CD4-positive, alpha-beta T cell treated with Interleukin-21 for 1 hour (primary cell): ENCODE data around the gene GPR141.

Experiments used
- DNase-seq: peaks from one replicate; pipeline ENCODE4 v3.0.0-alpha.2; 2020

Gene GPR141

DNA sequence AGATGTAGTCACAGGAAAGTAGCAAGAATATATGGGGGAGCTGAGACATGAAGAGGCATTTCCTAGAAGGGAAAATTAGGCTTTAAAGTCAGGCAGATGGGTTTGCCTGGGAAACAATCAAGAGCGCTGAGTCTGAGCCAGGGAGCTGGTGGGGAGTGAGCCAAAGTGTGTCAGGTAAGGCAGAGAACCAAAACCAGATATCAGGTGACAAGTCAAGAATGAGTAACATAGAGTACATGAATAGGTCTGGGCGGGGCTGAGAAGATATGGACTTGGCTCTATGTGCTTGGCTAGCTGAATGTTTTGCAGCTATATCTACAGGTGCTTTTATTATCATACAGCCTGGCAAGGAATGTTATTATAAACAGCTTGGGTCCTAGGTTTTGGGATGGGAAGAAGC is 49.3 kb downstream of the GPR141 start:
- DNase-seq: no peak

DNA sequence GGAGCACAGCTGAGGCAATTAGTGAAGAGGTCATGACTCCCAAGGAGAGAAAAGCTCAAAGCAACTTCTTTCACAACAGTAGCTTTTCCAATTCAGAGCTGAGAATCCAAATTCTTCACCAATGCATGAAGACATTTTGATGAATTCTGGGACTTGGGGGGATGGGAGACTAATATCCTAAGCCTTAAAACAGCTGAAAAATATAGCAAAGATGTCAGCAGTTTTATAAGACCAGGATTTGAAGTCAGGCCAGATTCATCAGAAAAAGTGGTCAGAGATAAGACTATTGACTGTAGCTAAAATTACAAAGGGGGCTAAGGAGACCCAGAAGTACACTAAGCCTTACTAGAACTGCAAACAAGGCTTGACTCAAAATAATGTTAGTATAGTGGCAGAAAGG is 51.6 kb downstream of the GPR141 start:
- DNase-seq: no peak

DNA sequence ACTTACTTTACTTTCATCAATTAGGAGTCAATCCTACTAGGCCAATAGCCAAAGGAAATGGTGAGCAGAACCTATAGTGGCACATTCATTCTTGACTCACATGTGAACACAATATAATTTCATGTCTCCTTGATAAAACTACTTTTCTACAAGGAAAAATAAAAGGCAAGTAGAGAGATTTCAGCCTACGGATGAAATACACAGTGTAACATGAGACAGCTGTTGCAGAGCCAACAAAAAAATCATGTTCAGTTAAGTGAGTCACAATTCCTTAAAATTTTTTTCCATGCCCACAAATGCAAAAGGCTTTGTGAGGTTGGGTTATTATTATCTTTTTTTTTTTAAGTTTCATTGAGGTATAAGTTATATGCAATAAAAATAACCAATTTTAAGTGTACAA is 54.8 kb downstream of the GPR141 start:
- no peak for DNase-seq

DNA sequence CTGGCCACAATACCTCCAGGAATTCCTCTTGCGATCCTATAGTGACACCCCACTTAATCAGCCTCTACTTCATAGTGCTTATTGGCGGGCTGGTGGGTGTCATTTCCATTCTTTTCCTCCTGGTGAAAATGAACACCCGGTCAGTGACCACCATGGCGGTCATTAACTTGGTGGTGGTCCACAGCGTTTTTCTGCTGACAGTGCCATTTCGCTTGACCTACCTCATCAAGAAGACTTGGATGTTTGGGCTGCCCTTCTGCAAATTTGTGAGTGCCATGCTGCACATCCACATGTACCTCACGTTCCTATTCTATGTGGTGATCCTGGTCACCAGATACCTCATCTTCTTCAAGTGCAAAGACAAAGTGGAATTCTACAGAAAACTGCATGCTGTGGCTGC is 56.8 kb downstream of the GPR141 start:
- DNase-seq: no peak

DNA sequence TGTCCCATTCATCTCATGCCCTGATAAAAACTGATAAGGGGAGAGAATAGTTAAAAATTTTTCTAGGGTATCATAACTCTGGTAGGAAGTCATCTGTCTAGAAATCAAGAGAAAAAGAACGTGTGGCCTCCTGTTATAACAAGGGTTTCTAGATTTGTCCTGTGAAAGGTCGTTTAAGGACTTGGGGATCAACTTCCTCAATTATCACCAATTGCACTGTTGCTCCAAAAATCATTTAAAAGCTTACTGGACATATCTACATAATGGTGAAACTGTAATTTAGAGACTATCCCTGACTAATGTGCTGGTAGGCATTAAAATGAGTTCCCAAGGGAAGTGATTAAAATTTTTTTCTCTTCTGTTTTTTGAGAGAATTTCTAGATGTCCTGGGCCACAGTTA is 58.2 kb downstream of the GPR141 start:
- no peak for DNase-seq

DNA sequence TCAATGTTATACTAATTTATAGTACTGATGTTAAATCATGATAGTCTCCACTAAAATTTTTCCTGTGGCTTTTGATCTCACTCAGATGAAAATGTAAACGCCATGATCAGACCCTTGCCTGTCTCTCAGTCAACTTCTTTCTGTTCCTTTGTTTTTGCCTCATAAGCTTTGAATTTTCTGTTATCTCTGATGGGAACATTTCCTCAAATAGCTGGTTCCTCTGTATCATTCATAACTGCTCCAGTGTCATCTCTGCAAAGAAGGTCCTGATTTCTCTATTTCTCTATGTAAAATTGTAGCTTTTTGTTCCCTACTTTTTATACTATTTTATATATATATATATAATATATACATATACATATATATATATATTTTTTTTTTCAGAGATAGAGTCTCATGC is 67.5 kb downstream of the GPR141 start:
- DNase-seq: no peak

DNA sequence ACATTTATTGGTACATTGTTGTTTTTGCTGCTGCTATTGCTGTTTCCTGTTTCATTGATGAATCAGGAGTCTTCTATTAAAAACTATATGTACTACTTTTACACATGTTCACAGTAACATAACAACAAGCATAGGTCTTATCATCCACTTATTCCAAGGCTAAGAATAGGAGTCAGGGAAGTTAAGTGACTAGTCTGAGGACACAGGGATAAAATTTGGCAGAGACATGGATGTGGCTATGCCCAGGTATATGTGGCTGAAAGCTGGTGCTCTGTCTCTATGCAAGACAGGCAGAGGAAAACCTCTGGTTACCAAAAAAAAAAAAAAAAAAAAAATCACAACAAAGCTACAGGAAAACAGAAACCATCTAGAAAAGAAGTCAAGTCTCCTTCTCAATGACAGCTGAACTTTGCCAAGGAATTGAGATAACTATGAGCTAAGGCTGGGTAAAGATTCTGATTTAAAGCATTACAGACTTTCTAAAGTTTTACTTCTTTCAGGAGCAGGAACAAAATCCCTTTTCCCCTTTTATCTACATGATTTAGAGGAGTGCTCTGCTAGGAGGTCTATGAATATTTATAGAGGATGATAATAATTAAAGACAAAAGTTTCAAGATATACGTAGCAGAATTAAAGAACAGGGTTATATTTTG is 70.0 kb downstream of the GPR141 start:
- DNase-seq: no peak

DNA sequence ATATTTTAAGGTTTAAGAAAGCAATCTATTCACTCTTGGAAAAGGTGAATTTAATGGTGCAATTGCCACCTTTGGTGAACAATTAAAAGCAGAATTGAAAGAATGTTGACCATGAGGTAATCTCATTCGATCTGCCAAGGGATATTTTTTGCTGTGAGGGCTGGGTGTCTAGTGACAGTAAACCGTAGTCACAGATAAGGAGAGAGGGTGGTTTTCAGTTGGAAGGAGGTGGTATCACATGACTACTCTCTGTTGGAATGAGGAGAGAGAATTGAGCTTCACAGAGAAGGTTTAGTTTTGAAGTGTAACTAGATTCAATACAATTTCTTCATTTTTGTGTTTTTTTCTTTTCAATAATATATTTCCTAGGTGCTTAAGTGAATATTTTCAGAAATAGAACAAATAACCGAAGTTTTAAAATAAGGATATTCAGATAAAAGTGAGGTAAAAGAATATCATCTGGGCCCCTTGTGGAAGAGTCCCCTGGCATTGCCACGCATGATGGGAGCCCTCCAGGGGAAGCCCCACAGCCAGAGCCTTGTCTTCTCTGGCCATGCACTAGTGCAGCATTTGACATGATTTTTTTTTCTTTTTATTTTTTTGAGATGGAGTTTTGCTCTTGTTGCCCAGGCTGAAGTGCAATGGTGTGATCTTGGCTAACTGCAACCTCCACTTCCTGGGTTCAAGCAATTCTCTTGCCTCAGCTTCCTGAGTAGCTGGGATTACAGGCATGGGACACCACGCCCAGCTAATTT is 73.4 kb downstream of the GPR141 start:
- DNase-seq: no peak

DNA sequence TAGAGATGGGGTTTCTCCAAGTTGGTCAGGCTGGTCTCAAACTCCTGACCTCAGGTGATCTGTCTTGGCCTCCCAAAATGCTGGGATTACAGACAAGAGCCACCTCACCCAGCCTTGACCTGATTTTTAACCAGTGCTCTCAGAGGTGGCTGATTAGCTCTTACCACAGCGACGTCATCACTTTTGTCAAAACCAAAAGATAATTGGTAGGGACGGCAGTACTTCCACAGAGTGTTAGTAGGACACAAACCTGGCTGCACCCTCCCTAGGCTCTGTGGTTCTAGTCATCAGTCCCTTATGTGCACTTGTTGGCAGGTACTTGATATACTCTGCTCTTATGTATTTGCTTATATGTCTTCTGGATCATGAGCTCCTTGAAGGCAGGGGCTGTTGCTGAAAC is 74.0 kb downstream of the GPR141 start:
- no peak for DNase-seq

DNA sequence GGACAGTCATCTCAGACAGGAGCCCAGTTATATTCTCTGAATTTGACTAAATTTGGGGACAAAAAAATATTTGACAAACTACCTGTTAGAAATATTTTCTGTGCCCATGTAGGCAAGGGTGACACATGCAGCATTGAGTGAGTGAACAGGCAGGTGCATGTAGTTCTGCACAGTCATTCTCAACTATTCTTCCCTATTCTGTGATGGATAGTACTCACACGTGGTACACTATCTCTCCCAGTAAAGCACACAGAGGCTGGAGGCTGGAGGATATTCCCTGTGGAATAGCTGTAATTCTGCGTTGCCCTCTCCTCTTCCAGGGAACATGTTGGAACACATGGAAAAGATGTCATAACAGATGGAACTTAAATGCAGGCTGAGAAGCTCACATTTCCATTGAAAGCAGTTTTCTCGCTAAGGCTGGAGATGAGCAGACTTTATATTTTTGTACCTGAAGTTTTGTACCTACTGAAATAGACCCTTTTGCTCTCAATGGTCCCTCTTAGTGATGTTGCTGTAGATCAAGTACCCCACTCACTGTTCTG is 75.0 kb downstream of the GPR141 start:
- no peak for DNase-seq

DNA sequence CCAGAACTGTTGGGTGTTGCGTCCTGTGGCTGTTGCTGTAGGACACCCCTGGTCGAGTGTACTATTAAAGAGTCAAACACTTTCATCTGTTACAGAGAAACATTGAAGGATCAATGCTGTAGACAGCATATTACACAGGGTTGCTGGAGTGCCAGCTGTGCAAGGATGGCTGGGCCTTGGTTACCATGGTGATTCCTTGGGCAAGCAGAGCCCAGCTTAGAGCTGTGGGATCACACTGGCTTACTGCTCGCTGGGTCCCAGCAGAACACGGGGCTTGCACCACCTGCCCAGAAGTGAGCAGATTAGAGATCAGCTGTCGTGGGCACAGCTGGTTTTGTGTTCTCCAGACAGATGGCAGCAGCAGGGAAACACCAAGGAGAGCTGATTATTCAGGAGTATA is 76.0 kb downstream of the GPR141 start:
- no peak for DNase-seq

DNA sequence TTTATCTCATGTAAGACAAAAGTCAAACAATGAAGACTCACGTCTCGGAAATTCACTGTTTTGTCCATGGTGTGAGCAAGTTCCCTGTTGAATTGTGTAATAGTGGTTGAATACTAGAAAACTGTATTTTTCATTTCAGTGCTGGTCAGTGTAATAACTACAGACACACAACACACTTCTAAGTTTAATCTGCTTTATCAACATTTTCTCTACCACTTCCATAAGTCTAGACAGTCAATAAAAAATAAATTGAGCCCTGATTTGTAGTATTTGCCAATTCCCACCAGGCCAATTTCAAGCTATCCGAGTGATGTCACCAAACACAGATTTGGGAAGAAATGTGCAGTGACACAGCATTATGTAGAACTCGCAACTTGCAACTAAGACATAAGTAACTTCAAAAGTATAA is 81.9 kb downstream of the GPR141 start:
- no peak for DNase-seq

DNA sequence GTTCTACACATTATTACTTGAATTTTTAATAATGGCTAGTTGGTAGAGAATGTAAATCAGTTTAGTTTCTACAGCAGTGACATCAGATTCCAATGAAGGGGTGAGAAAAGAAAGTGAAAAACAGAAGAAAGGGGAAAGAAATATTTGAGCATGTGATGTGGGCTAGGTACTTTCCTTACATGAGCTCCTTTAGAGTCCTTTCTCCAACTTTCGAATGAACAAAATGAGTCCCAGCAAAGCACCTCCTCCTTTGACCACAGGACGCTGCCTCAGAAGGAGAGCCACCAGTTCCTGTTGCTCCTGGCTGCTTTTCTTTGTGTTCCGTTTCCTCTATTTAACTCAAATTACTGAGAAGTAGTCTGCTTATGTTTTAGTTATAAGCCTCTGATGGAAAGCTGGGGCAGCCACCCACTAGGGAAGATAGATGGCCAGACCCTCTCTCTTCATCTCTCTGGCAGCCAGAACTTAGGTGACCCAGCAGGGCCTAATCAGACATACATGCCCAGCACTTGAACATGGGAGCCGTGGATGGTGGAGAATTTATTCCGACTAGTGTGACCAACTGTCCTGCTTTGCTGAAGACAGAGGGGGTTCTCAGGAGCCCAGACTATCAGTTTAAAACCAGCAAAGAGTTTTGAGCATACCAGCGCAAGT is 82.4 kb downstream of the GPR141 start:
- DNase-seq: peak; percentile 7

DNA sequence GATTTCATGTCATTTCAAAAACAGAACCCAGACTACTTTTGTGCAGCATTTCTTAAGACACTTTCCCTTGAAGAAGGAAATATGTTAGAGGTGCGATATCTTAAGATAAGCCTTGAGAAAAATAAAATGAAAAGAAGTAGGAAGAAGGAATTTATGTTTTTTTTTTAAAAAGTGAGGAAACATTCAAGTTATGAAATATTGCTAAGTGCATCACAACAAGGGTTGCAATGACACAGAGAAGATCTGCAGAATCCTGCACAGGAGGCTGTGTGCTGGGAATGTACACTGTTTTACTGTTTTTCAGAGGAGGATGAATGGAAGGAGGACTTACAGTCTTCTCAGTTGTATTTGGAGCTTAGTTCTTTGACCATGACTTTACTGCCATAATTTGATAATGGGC is 85.0 kb downstream of the GPR141 start:
- no peak for DNase-seq

DNA sequence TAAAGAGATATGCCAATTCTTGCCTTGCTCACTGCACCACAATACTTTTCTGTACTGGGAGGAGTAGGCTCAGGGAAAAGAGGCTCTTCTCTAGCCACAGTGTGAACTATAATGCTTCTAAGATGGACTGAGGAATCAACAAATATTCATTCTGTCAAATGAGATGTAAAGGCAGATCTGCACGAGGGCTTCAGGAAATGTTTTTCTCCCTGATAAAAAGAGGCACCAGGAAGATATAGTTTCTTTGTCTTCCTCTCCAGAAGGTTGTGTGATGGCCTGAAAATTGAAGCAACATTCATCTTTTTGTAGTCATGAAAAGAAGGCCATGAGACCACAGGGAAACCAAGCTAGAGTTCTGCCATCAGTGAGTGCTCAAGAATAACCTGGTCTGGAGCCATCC is 85.7 kb downstream of the GPR141 start:
- DNase-seq: no peak

DNA sequence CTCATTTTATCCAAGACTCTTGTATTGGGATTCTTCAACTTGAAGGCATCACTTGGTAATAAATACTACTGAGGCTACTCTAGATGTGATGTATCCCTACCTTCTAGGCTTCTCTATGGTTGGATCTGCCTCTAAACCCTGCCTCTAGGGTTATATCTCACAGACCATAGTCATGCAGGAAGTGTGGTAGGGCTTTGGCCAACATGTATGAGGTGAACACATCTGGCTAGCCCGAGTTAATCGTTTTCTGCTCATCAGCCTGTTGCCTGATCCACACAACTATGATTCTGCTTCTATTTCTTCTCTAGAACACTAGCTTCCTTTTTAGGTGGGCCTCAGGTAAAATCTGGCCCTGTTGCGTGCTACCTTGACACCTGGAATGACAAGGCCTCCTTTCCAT is 86.2 kb downstream of the GPR141 start:
- no peak for DNase-seq

DNA sequence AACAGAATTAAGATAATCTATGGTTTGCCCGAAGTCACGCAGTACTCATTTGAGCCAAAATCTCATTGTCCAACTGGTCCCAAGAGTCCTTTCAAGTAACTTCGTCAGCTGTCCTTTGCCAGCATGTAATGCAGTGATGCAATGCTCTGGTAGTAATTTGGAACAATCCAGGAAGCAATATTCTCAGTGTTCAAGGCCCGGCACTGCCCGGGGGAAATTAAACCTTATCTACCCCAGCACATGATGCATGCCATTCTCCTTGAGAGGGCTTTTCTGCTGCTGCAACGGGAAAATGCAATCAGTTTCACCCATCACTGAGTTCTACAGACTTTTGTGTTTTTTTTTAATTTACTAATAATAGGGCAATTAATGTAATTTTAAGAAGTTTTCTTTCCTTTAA is 87.3 kb downstream of the GPR141 start:
- no peak for DNase-seq

DNA sequence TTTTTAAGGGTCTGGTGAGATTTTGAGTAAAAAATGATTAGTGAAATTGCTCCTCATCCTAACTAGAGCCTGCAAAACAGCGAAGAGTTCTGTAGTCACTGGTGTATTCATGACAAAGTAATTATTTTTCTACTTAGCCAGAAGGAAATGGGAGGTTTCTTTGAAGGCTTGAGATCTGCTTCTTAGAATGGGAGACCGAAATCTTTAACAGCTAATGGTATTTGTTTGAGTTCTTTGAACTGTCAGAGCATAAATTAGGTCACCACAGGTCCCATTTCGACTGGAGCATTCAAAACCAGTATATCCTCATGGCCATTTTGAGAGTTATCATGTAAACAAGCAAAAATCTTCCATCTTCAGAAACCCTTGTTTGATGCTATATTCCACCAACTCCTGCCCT is 87.8 kb downstream of the GPR141 start:
- DNase-seq: no peak

DNA sequence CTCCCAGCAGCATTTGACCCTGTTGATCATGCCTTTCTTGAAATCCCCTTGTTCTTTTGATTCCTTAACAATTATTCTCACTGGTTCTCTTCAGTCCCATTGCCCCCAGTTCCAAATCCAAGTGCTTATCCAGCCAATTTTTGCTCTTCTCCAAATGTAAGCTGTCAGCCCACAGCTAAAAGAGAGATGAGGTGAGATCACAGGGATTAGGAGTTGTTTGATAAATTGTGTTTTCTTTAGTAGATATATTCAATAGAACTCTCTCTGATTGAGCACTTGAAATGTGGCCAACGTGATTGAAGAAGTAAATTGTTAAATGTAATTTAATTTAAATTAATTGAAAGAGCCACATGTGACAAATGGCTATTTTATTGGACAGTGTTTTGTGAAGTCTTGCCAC is 88.2 kb downstream of the GPR141 start:
- DNase-seq: no peak

DNA sequence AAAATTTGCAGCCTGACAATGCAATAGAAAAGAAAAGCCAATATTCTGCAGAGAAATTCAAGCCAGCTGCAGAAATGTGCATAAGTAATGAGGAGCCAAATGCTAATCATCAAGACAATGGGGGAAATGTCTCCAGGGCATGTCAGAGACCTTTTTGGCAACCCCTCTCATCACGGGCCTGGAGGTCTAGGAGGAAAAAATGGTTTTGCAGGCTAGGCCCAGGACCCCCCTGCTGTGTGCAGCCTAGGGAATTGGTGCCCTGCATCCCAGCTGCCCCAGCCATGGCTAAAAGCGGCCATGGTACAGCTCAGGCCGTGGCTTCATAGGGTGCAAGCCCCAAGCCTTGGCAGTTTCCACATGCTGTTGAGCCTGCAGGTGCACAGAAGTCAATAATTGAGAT is 92.4 kb downstream of the GPR141 start:
- DNase-seq: no peak

DNA sequence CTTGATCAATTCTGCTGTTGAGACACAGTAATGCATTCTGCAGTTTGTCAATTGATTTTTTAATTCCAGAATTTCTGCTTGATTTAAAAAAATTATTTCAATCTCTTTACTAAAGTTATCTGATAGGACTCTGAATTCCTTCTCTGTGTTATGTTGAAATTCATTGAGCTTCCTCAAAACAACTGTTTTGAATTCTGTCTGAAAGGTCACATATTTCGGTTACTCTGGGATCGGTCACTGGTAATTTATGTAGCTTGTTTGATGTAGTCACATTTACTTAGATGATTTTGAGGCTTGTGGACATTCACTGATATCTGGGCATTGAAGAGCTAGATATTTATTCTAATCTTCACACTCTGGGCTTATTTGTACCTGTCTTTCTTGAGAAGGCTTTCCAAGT is 97.6 kb downstream of the GPR141 start:
- no peak for DNase-seq

DNA sequence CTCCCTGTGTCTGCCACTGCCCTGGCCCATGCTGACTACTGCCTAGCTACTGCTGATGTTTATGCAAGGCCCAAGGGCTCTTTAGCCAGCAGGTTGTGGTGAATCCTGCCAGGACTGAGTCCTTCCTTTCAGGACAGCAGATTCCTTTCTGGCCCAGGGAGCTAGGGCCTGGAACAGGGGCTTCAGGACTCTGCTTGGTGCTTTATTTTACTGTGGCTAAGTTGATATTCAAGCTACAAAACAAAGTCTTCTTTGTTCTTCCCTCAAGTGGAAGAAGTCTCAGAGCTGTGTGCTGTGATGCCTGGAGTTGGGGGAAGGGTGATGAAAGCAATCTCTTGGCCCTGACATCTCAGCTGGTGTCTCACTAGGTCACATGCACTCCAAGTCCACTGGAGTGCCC is 98.6 kb downstream of the GPR141 start:
- no peak for DNase-seq

DNA sequence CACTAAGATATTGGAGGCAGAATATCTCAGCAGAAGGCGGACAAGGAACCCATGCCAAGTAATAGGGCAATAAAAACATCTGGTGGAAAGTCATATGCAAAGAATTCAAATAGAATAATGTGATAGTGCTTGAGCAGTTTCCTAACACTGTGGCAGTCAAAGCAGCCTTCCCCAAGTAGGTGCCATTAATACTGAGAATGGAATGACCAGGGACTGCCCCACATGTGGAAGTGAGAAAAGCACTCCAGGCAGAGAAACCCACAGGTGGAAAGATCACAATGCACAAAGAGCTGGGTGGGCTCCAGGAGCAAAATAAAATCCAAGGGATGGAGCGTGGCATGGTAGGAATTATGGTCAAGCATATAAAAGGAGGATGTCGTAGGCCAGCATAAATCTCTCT is 100.4 kb downstream of the GPR141 start:
- no peak for DNase-seq
